Measurements from ENCODE around the gene PTPRE. TPM values are rescaled to one million over a fixed set of nuclear protein-coding genes. Genes with fewer than 3 reads are reported as not detected.

PTPRE gene
- polyA plus RNA-seq, 1 of the 3 experiments (the other 2 are of a cell fraction), result 11.8 TPM

DNA sequence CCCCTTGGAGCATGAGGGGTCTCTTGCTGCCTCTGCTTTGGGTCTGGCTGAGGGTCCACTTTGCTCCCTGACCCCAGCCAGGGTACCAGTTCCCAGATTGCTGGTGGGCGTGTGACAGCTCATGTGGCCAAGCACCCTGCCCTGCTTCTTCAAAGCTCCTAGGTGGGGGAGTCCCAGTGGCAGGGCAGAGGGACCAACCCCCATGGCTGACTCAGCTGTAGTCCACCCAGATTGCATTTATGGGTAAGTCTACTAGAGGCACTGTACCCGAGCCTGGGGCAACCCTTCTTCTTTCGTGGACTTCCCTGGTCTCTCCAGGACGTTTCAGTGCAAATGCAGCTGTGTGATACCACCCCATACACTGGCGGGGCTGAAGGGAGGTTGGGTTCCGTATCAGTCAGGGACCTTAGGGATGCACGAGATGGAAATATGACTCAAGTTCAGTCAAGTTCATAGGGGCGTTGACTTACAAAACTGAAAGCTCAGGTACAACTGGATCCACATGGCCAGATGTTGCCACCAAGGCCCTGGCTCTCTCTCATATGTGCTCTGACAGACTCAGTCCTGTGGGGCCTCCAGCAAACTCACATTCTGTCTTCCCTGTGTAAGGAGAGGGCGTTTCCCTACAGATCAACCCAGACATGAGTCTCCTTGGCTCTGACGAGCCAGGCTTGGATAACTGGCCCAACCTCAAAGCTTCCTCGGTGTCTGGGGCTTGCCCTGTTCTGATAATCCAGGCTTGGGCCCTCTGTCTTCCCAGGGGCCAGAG lies 13.6 kb downstream of the PTPRE start:
- H3K36me3 ChIP-seq (replicated peaks in 1 of 2; ENCODE audit: control insufficient read depth in 1 of 2, insufficient read depth in 2 of 2, low read length in 1 of 2), result no peaks in the 10 kb centered on the region
- no peaks in the 10 kb centered on the region for H3K9me3 ChIP-seq
- no peak overlapping the region for H3K4me3 ChIP-seq (ENCODE audit: low read depth in 2 of 2, low read length in 1 of 2)
- ChIA-PET POLR2A (interaction anchor here (1.8 kb wide), 1 partner anchor 12 kb away, joined by 3 read pairs; no protein-coding TSS in a partner anchor), CTCF (interaction anchor here (1.4 to 11.2 kb wide), 4 partner anchors 13 to 91 kb away, joined by 3 to 73 read pairs (median 30); partner anchors contain the start of gene PTPRE)
- no peaks in the 10 kb centered on the region; the same call in 1 of the 2 replicates for H3K79me2 ChIP-seq (ENCODE audit: insufficient read depth)
- no peaks in the 10 kb centered on the region for H3K9me2 ChIP-seq
- DNase-seq, result no peak
- peaks cover 22 to 38% of the 10 kb centered on the region in 2 experiments; a peak in 2 of 4 replicates for H3K4me1 ChIP-seq (ENCODE audit: control insufficient read depth in 1 of 2, insufficient read depth in 2 of 2, low read depth in 1 of 2, low read length in 1 of 2)
- H4K20me1 ChIP-seq (ENCODE audit: insufficient read depth), result no peaks in the 10 kb centered on the region
- 83% methylated on average over 8 of the region's 11 CpGs for WGBS (ENCODE audit: low lambda C conversion rate)
- peaks cover 15% of the 10 kb centered on the region for H3F3A ChIP-seq (replicated peaks; ENCODE audit: insufficient read depth)
- peak overlapping the region; percentile 40 to 58; a peak in 2 of 4 replicates for H3K27ac ChIP-seq (ENCODE audit: low read depth in 2 of 2, low read length in 1 of 2)
- H2AFZ ChIP-seq (ENCODE audit: low read depth), result no peak overlapping the region
- no peak overlapping the region for H3K9ac ChIP-seq
- no peaks in the 10 kb centered on the region for H3K27me3 ChIP-seq (ENCODE audit: insufficient read depth)
- no peak for TF ChIP-seq FOXJ3 (CRISPR knock-in tag; IDR thresholded peaks at IDR 0.05)
- H3K4me2 ChIP-seq, result no peak overlapping the region; the same call in 1 of the 2 replicates

- Histone ChIP-seq H3K4me3 (ENCODE audit: low read depth in 2 of 2, low read length in 1 of 2) (no peak overlapping the region), H3K4me1 (ENCODE audit: control insufficient read depth in 1 of 2, insufficient read depth in 2 of 2, low read depth in 1 of 2, low read length in 1 of 2) (peaks cover 22 to 36% of the 10 kb centered on the region in 2 experiments; a peak in 2 of 4 replicates), H3F3A (replicated peaks; ENCODE audit: insufficient read depth) (peaks cover 14% of the 10 kb centered on the region), H3K9ac (no peak overlapping the region), H3K27me3 (ENCODE audit: insufficient read depth) (no peaks in the 10 kb centered on the region), H3K79me2 (ENCODE audit: insufficient read depth) (no peaks in the 10 kb centered on the region; the same call in 1 of the 2 replicates), H3K9me3 (no peaks in the 10 kb centered on the region), H3K36me3 (replicated peaks in 1 of 2; ENCODE audit: control insufficient read depth in 1 of 2, insufficient read depth in 2 of 2, low read length in 1 of 2) (no peaks in the 10 kb centered on the region), H3K9me2 (no peaks in the 10 kb centered on the region), H2AFZ (ENCODE audit: low read depth) (no peak overlapping the region), H3K4me2 (no peak overlapping the region), H4K20me1 (ENCODE audit: insufficient read depth) (no peaks in the 10 kb centered on the region), H3K27ac (ENCODE audit: low read depth in 2 of 2, low read length in 1 of 2) (no peak overlapping the region)
- CTCF ChIA-PET, result interaction anchor here (1.1 to 11.2 kb wide), 5 partner anchors 8 to 148 kb away, joined by 3 to 73 read pairs (median 6); partner anchors contain the start of gene PTPRE
- no peak for TF ChIP-seq FOXM1 (IDR thresholded peaks at IDR 0.05; ENCODE audit: low read depth)
- WGBS (ENCODE audit: low lambda C conversion rate), result 98% methylated on average over 8 of the region's 11 CpGs
- POLR2A ChIA-PET, result interaction anchor here (1.8 kb wide), 1 partner anchor 13 kb away, joined by 3 read pairs; no protein-coding TSS in a partner anchor
- no peak for DNase-seq
Measured at GRCh38 chr10:127921075-127921752, 14.3 kb downstream of the PTPRE start.

DNA sequence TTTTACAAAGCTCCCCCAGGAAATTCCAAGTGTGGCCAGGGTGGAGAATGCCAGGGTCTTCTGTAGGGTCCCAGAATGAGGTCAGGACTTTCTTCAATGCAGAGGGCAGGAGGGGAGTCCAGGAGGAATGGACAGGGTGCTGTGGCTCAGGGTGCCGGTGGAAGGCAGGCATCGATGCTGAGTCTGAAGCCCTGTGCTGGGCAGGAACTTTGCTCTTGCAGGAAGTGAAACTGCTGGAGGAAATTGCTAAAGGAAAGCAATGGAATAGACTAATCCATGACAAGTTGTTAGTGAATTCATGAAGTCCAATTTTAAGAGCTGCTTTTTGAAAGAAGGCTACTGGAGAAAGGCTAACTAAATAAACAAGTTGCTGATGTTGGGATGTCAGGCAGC lies 14.8 kb downstream of the PTPRE start:
- POLR2A ChIA-PET, result no interaction called here
- TF ChIP-seq CHD2 (IDR thresholded peaks at IDR 0.05; ENCODE audit: low read length, partially characterized antibody) (no peak), MXI1 (IDR thresholded peaks at IDR 0.05; ENCODE audit: low read depth, low read length) (no peak)
- CTCF ChIA-PET, result interaction anchor here (1.1 to 11.2 kb wide), 4 partner anchors 9 to 148 kb away, joined by 3 to 73 read pairs (median 30); partner anchors contain the start of gene PTPRE
- WGBS (ENCODE audit: low lambda C conversion rate), result 95% methylated on average over 2 of the region's 2 CpGs
- DNase-seq, result no peak
- H3K79me2 ChIP-seq (ENCODE audit: insufficient read depth), result no peaks in the 10 kb centered on the region; the same call in 1 of the 2 replicates
- H3F3A ChIP-seq (replicated peaks; ENCODE audit: insufficient read depth), result peaks cover 14% of the 10 kb centered on the region
- no peaks in the 10 kb centered on the region for H3K27me3 ChIP-seq (ENCODE audit: insufficient read depth)
- H4K20me1 ChIP-seq (ENCODE audit: insufficient read depth), result no peaks in the 10 kb centered on the region
- H3K27ac ChIP-seq (ENCODE audit: low read depth in 2 of 2, low read length in 1 of 2), result no peak overlapping the region; a peak in 1 of 4 replicates
- H3K9ac ChIP-seq, result no peak overlapping the region
- H3K4me2 ChIP-seq, result peak overlapping the region; percentile 79; the same call in 1 of the 2 replicates
- no peaks in the 10 kb centered on the region for H3K9me3 ChIP-seq
- H3K4me3 ChIP-seq (ENCODE audit: low read depth in 2 of 2, low read length in 1 of 2), result no peak overlapping the region
- no peaks in the 10 kb centered on the region for H3K36me3 ChIP-seq (replicated peaks in 1 of 2; ENCODE audit: control insufficient read depth in 1 of 2, insufficient read depth in 2 of 2, low read length in 1 of 2)
- no peaks in the 10 kb centered on the region for H3K9me2 ChIP-seq
- H2AFZ ChIP-seq (ENCODE audit: low read depth), result no peak overlapping the region
- peaks cover 22 to 36% of the 10 kb centered on the region in 2 experiments; a peak in 2 of 4 replicates for H3K4me1 ChIP-seq (ENCODE audit: control insufficient read depth in 1 of 2, insufficient read depth in 2 of 2, low read depth in 1 of 2, low read length in 1 of 2)
